Stomach (tissue), 9 donors: ENCODE measurements around the gene ZSCAN30. TPM values are rescaled to one million over a fixed set of nuclear protein-coding genes. Genes with fewer than 3 reads are reported as not detected.

ENCODE experiments used
- DNase-seq, 2 donors: peaks; one replicate each; pipeline versions ENCODE4 v3.0.0 to v3.0.0-alpha.2; 2013 to 2019
- H3K27ac ChIP-seq, 5 donors: fragments of 200-600 bp in 4 of 5; sonication (generic) in 4 of 5; one replicate each; pipeline ENCODE4 v1.5.1; 2013 to 2019; ENCODE audit warnings: mild to moderate bottlenecking in 1 of 5, moderate library complexity in 1 of 5
- H3K27me3 ChIP-seq, 3 donors: fragments of 200-600 bp; sonication (generic); one replicate each; pipeline ENCODE4 v1.5.1; 2017 to 2019; ENCODE audit warnings: mixed run types in 1 of 3
- H3K36me3 ChIP-seq, 4 donors: fragments of 200-600 bp; sonication (generic); 1 replicate in 3 of 4; 2 replicates in 1 of 4; pipeline ENCODE4 v1.5.1; 2016 to 2019
- H3K4me1 ChIP-seq, 4 donors: fragments of 200-600 bp; sonication (generic); one replicate each; pipeline ENCODE4 v1.5.1; 2016 to 2019
- H3K4me3 ChIP-seq, 4 donors: fragments of 200-600 bp; sonication (generic) in 3 of 4; one replicate each; pipeline ENCODE4 v1.5.1; 2016 to 2019; ENCODE audit warnings: mild to moderate bottlenecking in 1 of 4
- H3K9me3 ChIP-seq, 4 donors: fragments of 200-600 bp; sonication (generic); one replicate each; pipeline ENCODE4 v1.5.1; 2016 to 2019
- EP300 ChIP-seq: sonication (generic); formaldehyde crosslinking; IDR thresholded peaks from one replicate; pipeline ENCODE4 v1.6.1; 2017; ENCODE audit warnings: antibody characterized with exemption
- POLR2A ChIP-seq, 4 donors: fragments of 450-650 bp; IDR thresholded peaks; one replicate each; pipeline ENCODE4 v1.6.1; 2016; ENCODE audit warnings: antibody characterized with exemption in 4 of 4, control low read depth in 2 of 4, mild to moderate bottlenecking in 1 of 4, moderate library complexity in 1 of 4
- POLR2AphosphoS5 ChIP-seq, 3 donors: sonication (generic); formaldehyde crosslinking; IDR thresholded peaks; one replicate each; pipeline ENCODE4 v1.6.1; 2016; ENCODE audit warnings: antibody characterized with exemption in 3 of 3
- WGBS, 5 donors: extraction: QIAGEN DNeasy Blood & Tissue Kit in 3 of 5; methylation state at CpG; one replicate each; pipeline versions ENCODE4 v1.1.5 to v1.1.7; 2013 to 2018; 5-methylcytosine and 5-hydroxymethylcytosine counted together
- intact Hi-C: fragments of 100-400 bp; cut with DNase I; formaldehyde crosslinking; loops from one replicate; pipeline ENCODE4 v1.15.1; 2023; ENCODE audit warnings: low total_unique reads
- polyA plus RNA-seq, 3 donors: library from polyadenylated mRNA; stranded (reverse); fragments of 200-250 nt; gene quantifications; one replicate each; pipeline ENCODE4 v1.2.3, GENCODE V29; 2013
- total RNA-seq, 5 donors: library from RNA; depleted of rRNA; stranded (reverse); fragments of >200 nt; gene quantifications; one replicate each; pipeline versions ENCODE4 v1.1.0 to v1.2.3, GENCODE V29; 2014 to 2016
- TF ChIP-seq, protein P1 (sequence below), 7 experiments: fragments of 450-650 bp in 4 of 7; fragments of 200-600 bp in 3 of 7; sonication (generic) in 3 of 7; IDR thresholded peaks; one replicate each; pipeline ENCODE4 v1.5.1; 2016 to 2019; ENCODE audit warnings: antibody characterized with exemption in 7 of 7, control low read depth in 2 of 7, mild to moderate bottlenecking in 1 of 7
- donor health status: healthy with polysubstance abuse.
- donor health status: Bipolar disorder and iron deficiency.
- donor health status: healthy.

ZSCAN30 gene
- total and polyA plus RNA-seq, 8 donors, result 3.7 to 22.0 (median 9.6) TPM

DNA sequence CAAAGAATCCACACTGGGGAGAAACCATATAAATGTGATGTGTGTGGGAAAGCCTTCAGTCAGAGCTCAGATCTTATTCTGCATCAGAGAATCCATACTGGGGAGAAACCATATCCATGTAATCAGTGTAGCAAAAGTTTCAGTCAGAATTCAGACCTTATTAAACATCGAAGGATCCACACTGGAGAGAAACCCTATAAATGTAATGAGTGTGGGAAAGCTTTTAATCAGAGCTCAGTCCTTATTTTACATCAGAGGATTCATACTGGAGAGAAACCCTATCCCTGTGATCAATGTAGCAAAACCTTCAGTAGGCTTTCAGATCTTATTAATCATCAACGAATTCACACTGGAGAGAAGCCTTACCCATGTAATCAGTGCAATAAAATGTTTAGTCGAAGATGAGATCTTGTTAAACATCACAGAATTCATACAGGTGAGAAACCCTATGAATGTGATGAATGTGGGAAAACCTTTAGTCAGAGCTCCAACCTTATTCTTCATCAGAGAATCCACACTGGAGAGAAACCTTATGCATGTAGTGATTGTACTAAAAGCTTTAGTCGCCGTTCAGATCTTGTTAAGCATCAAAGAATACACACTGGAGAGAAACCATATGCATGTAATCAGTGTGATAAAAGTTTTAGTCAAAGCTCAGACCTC, 16.7 kb upstream of the ZSCAN30 start:
- H3K36me3 ChIP-seq, result peaks cover 25 to 79% (median 64%) of the 10 kb centered on the region in 4 donors
- no peak for DNase-seq
- no peak overlapping the region for H3K27ac ChIP-seq
- H3K4me1 ChIP-seq, result no peaks in the 10 kb centered on the region
- TF ChIP-seq, protein P1, sequence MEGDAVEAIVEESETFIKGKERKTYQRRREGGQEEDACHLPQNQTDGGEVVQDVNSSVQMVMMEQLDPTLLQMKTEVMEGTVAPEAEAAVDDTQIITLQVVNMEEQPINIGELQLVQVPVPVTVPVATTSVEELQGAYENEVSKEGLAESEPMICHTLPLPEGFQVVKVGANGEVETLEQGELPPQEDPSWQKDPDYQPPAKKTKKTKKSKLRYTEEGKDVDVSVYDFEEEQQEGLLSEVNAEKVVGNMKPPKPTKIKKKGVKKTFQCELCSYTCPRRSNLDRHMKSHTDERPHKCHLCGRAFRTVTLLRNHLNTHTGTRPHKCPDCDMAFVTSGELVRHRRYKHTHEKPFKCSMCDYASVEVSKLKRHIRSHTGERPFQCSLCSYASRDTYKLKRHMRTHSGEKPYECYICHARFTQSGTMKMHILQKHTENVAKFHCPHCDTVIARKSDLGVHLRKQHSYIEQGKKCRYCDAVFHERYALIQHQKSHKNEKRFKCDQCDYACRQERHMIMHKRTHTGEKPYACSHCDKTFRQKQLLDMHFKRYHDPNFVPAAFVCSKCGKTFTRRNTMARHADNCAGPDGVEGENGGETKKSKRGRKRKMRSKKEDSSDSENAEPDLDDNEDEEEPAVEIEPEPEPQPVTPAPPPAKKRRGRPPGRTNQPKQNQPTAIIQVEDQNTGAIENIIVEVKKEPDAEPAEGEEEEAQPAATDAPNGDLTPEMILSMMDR (IDR thresholded peaks at IDR 0.05), result no peak
- TF ChIP-seq EP300, result no peak
- TF ChIP-seq POLR2AphosphoS5 (IDR thresholded peaks at IDR 0.05), result no peak
- no peak for TF ChIP-seq POLR2A (IDR thresholded peaks at IDR 0.05)
- no peak overlapping the region for H3K4me3 ChIP-seq
- WGBS, 5 donors, result 92 to 98% (median 96%) methylated on average over 5 of the region's 5 CpGs
- intact Hi-C loops, result no loop called here
- H3K27me3 ChIP-seq, result no peaks in the 10 kb centered on the region
- H3K9me3 ChIP-seq, result peaks cover 44 to 100% (median 92%) of the 10 kb centered on the region in 4 donors

- 97 to 100% (median 99%) methylated on average over 4 of the region's 4 CpGs for WGBS, 5 donors
These were observed 13.6 kb upstream of the ZSCAN30 start for GRCh38 chr18:35303610-35304009.

GRCh38 chr18:35296060-35296459, 6.0 kb upstream of the ZSCAN30 start:
- intact Hi-C loops, result no loop called here
- no peak overlapping the region for H3K4me3 ChIP-seq
- no peaks in the 10 kb centered on the region for H3K27me3 ChIP-seq
- no peak for DNase-seq
- H3K36me3 ChIP-seq, result peaks cover 3 to 68% (median 53%) of the 10 kb centered on the region in 4 donors
- WGBS, 5 donors, result 98 to 100% (median 98%) methylated on average over 2 of the region's 2 CpGs
- TF ChIP-seq, protein P1 (IDR thresholded peaks at IDR 0.05), result no peak
- no peak for TF ChIP-seq POLR2AphosphoS5 (IDR thresholded peaks at IDR 0.05)
- TF ChIP-seq POLR2A (IDR thresholded peaks at IDR 0.05), result no peak
- TF ChIP-seq EP300, result no peak
- H3K27ac ChIP-seq, result no peak overlapping the region
- H3K9me3 ChIP-seq, result peaks cover 0 to 29% (median 9%) of the 10 kb centered on the region in 4 donors
- H3K4me1 ChIP-seq, result peaks cover 7 to 33% (median 19%) of the 10 kb centered on the region in 4 donors

More at GRCh38 chr18:35303610-35304009, 13.6 kb upstream of the ZSCAN30 start:
- Histone ChIP-seq H3K4me1 (no peaks in the 10 kb centered on the region), H3K36me3 (peaks cover 28 to 90% (median 78%) of the 10 kb centered on the region in 4 donors), H3K9me3 (peaks cover 36 to 97% (median 79%) of the 10 kb centered on the region in 4 donors), H3K4me3 (no peak overlapping the region), H3K27ac (no peak overlapping the region), H3K27me3 (no peaks in the 10 kb centered on the region)
- DNase-seq, result no peak
- TF ChIP-seq POLR2AphosphoS5 (IDR thresholded peaks at IDR 0.05), result no peak
- TF ChIP-seq EP300, result no peak
- no peak for TF ChIP-seq POLR2A (IDR thresholded peaks at IDR 0.05)
- TF ChIP-seq, protein P1 (IDR thresholded peaks at IDR 0.05), result no peak
- intact Hi-C loops, result no loop called here

DNA sequence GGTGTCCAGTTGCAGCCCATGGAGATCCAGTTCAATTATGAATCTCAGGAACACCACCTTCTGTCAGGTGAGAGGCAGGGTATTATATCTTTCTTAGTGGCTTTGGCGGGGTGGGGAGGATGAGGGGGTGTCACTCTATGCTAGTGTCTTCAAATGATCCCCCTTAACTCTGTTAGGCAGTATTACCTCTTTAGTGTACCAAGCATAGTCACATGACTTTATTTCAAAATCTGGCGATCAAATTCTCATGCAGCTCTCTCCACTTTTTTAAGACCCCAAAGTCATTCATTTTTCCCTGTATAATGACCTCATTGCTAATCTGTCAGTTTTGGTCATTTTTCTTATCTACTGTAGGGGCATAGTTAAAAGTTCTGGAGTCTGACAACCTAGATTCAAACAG, 1.1 kb upstream of the ZSCAN30 start:
- Histone ChIP-seq H3K27ac (peak overlapping the region in 1 of 5 donors; percentile 89), H3K27me3 (no peaks in the 10 kb centered on the region), H3K4me3 (peak overlapping the region; percentile 65 to 76 (median 70)), H3K4me1 (peaks cover 18 to 50% (median 36%) of the 10 kb centered on the region in 4 donors), H3K9me3 (no peaks in the 10 kb centered on the region), H3K36me3 (peaks cover 0 to 33% (median 25%) of the 10 kb centered on the region in 4 donors)
- intact Hi-C loops, result no loop called here
- TF ChIP-seq POLR2AphosphoS5 (IDR thresholded peaks at IDR 0.05) (no peak), POLR2A (IDR thresholded peaks at IDR 0.05) (no peak), EP300 (no peak)
- TF ChIP-seq, protein P1 (IDR thresholded peaks at IDR 0.05), result no peak
- no peak for DNase-seq
- 65 to 83% (median 78%) methylated on average over 2 of the region's 2 CpGs for WGBS, 5 donors
